ENCODE measurements around the gene CIC.

The CIC gene

GRCh38 chr19:42244347-42245220, 24.5 kb upstream of the CIC start:
- DNase-seq: peak; percentile 94

- no peak for DNase-seq
Measured at GRCh38 chr19:42245231-42245630, 23.8 kb upstream of the CIC start.

DNA sequence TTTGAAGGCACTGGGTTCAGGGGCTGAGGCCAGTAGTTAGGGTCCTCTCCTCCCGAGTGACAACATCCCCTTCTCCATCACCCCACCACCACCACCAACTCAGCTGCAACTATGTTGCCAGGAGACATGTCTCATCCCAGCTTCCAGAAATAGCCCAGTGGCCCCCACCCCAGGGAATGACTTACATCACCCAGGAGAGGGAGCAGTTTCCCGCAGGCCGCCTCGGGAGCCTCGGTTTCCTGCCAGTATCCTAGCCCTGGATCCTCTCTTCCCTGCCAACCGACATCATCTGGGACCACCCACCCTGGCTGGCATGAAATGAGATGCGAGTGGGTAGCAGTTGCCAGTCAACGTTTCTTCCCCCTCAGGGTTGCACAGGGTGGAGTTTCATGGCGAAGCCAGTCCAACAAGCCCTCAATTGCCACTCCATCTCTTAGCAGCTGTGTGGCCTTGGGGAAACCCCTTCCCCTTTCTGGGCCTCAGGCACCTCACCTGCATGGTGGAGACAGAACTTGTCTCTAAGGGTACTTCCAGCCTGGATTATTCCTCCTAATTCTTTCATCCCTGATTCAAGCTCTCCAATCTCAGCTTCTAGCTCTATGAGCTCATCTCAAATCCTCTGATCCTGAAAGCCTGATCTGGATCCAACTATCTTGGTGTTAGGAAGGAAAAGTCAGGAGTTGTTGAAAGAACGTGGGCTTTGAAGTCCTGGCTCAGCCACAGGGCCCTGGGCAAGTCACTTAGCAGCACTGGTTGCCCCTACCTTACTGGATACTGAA, 22.7 kb upstream of the CIC start:
- no peak for DNase-seq

DNA sequence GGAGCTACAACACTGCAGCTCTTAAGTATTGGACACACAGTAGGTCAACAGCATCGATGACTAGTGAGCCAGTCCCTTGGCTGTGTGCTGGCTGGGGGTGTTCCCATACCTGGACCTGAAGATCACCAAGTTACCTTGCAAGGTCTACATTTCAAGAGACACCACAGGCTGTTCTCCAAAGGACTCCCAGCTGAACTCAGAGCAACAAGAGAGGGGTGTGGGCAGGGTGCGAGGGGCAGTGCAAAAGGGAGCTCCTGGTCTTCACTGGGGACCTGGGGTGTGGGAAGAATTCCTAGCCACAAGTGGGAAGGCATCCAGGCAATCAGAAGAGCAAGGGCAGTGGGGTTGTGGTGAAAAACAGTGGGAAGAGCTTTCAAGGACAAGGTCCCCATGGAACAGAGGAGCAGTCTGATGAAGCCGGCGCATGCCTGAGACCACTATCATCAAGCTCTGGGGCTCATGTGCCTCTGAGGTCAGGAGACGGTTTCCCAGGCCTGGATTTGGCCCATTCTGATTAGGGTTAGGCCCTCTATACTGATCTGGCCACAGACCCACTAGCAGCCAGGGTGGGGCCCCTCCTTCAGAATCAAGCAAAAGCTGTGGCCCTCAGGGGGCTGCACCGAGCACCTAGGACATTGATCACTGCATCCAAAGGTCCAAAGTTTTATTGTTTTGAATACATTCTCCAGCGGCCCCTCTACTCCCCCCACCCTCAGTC, 22.0 kb upstream of the CIC start:
- DNase-seq: no peak

- no peak for DNase-seq
Measured at GRCh38 chr19:42247640-42248199, 21.3 kb upstream of the CIC start.

DNA sequence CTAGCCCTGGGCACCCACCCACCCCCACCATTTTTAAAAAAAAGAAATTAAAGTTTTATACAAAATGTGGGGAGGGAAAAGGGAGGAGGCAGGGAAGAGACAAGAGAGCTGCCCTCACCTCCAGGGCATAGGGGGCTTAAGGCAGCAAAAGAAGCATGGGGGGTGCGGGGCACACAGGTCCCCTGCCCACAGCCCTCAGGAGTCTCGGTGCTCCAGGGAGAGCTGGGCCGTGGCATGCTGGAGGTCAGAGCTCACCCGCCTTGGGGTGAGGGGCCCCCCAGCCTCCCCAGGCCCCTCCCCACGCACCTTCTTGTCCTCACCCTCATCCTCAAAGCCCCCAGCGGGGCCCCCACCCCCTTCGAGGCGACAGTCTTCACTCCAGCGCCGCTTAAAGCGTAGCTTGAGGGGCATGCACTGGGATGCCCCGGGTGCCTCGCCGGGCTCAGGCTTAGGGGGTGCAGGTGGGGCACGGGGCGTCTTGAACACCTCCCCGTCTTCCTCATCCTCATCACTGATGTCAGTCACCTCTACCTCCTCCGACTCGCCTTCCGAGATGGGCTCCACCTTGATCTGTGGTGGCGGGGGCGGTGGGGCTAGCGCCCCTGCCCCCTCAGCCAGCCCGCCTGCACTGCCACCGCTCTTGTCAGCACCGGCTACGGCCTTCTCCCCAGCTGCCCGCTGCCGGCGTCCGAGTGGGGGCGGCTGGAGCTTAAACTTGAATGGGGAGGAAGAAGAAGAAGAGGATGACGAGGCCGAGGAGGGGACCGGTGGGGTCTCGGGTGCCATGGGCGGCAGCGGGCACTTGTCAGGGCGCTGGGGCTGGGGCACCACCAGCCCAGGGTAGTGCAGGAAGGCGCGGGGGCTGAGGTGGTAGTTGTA, 20.5 kb upstream of the CIC start:
- no peak for DNase-seq

- DNase-seq: no peak
Measured at GRCh38 chr19:42249149-42249750, 19.8 kb upstream of the CIC start.

DNA sequence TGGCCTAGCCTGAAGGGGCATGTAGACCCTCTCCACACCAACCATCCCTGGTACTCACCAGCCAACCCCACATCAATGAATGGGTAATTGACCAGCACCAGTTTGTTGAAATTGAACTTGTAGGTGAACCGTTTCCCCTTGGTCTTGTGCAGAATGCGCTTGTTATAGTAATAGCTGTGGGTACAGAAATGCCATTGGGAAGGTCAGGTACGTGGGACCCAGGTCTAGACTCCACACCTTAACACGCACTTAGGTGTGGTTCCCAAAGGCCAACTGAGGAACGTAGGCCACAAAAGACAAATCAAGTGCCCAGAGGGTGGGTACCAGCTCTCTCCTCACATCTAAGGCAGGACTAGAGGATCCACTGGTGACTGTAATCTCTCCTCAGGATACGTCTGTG, 19.3 kb upstream of the CIC start:
- no peak for DNase-seq

- no peak for DNase-seq
Measured at GRCh38 chr19:42250183-42250665, 18.8 kb upstream of the CIC start.

- no peak for DNase-seq
Measured at GRCh38 chr19:42250666-42251531, 18.2 kb upstream of the CIC start.

GRCh38 chr19:42251572-42252358, 17.3 kb upstream of the CIC start:
- DNase-seq: no peak

DNA sequence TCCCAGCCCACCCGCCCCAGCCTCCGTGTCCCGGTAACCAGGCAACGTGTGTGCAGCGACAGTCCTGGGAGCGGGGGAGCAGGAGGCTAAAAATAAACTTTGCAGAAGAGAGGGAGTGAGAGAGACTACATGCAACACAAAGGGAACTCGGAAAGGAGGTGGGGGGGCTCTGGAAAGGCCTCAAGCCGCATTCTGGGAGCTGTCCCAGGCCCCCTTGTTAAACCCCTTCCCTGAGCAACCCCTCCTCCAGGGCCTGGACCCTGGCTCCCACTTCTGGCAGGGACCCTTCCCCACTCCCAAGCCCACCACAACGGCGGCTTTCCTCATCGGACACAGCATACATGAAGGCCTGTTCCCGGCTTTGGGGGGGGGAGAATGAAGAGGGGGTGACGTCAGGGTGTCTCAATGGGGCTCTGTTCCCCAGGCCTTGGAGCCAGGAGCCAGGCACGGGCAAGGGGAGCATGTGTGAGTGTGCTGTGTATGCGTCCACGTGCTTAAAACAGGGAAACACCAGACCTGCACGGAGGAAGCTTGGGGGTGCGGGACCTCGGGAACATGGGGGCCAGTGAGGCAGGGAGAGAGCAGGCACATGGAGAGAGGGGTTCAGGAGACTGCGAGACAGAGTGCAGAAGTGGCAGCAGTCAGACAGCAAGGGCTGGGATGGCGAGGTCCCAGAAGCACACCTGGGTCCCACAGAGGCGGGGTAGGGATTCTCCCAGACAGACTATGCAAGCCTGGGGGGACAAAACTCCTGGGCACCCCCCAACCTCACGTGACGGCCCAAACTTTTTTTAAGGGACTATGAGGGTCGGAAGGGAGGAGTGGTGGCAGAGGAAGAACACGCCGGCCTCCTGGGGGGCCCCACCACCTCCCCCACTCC, 16.4 kb upstream of the CIC start:
- no peak for DNase-seq

GRCh38 chr19:42253245-42254088, 15.6 kb upstream of the CIC start:
- peak; percentile 80 for DNase-seq

GRCh38 chr19:42254089-42254849, 14.8 kb upstream of the CIC start:
- peak; percentile 84 for DNase-seq

DNA sequence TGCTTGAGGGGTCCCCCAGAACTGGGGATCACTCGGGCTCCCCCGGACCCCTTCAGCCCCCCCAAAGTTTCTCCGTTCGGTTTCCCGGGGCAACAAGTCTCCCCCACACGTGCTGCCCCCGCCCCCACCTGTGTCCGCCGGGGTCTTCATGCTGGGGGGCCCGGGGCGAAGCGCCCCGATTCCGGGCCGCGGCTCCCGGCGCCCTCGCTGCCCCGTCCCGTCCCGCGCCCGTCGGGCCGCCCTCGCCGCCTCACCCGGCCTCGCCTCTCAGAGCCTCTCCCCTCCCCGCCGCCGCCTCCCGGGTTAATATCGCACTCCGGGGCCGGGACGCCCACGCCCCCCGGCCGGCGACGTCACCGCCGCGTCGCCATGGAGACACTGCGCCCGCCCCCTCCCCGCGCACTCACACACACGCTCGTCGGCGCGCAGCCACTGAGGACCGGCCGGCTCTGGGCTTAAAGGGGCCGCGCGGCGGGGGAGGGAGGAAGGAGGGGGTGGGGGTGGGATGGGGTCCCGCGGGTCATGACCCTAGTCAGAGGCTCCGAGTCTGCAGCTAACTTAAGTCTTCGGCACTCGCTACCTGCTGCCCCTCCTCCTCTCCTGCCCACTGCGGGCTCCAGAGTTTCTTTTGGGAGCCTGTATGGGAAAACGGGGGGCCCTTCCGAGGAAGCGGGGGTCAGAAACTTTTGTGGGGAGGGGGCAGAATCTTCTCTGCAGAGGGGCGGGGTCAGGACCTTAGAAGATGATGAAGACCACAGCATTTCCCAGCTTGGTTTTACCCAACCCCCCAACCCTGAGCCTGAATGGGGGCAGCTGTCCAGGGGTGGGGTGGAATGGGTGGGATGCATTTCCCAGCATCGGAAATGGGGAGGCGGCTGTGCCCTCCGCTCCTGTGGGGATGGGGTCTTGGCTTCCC, 13.9 kb upstream of the CIC start, which contains the start of gene ERF:
TSS of gene ERF (minus strand) at position 279 of the 916 bp plus-strand sequence. CDS start at position 150, 129 bp downstream.
- peak; percentile 98 for DNase-seq
